ENCODE data around the gene UMAD1.

UMAD1 gene
- total RNA-seq = 8.7 to 11.6 reads per million in 2 donors

DNA sequence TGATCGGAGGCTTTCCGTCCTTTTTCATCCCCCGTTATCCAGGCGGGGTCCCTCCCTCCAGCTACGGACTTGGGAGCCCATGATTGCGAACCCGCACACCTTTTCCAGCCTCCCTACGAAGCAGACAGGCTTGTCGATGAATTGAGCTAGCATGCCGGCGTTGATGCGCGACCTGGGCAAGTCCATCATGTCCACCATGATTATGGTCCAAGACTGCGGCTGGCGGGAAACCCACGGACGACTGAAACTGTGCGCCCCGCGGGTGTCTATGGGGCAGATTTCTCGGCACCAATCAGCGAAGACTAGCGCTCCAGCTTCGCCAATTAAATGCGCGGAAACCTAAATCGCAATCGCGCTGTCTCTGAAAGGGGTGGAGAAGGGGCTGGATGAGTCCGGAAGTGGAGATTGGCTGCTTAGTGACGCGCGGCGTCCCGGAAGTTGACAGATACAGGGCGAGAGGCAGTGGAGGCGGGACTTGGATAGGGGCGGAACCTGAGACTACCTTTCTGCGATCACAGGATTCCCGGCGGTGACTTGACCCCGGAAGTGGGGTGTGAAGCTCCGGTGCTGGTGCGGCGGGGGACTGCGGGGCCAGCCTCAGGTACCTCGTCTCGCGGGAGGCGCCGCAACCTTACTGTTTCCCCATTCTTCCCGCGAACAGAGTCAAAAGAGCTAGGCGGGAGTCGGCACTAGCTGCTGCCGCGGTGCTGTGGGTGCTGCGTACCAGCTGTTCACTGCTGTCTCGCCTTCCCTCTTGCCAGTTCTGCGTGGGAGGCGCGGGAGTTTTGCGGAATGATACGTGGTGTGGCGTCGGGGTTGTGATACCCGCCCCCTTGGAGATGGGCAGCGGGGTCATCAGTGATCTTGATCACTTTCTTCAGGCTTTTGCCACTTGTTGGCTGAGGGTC is at the start of gene UMAD1:
Gene UMAD1 (plus strand): TSS at position 532 of the 908 bp plus-strand sequence. CDS start 32,620 bp downstream, outside the sequence.
- DNase-seq = peak; percentile 88 to 100 (median 98)

DNA sequence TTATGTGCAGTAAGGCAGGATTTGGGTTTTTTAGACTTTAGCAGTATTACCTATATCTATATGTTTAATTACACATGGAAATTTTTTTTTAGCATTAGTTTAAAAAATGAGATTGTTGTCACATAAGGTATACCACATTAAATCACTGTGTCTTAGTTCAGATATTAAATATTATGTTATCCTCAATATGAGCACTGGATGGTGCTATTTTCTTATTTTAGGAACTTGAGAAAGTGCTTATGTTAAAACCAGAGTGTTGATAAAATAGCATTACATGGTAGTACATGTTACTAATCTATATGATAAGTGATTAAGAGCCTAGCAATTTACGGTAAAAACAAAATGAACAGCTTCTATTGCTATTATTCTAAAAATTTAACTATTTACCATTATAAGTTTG is 45.1 kb upstream of the UMAD1 start:
- peak in 2 of 5 experiments; percentile 7 to 44 for DNase-seq

DNA sequence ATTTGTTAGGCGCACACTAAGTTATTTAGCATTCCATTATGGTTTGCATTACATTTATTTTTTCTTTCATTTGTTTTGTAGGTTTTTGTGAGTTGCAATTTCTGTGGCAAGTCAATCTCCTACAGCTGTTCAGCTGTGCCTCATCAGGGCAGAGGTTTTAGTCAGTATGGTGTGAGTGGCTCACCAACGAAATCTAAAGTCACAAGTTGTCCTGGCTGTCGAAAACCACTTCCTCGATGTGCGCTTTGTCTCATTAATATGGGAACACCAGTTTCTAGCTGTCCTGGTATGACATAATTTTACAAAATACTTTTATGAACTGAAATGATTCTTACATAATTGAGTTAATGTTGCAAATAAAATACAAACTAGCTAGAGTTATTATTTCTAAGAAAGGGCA is 44.4 kb upstream of the UMAD1 start:
- peak in 1 of 5 experiments; percentile 18 for DNase-seq

DNA sequence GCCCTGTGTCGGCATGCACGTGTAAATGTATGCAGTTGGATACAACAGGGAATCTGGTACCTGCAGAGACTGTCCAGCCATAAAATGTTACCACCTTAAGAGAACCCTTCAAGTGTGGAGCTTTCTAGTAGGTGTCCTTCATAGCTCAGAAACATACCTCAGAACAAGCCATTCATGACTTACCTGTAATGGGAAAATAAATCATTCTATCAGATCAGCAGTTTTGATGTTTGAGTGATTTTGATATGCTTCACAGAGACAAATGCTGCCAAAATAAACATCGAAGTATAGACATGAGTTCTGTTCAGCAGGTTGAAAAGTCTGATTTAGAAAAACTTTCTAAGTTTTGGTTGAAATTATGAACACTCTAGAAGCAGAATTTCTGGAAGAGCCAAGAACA is 33.5 kb upstream of the UMAD1 start:
- no peak for DNase-seq

DNA sequence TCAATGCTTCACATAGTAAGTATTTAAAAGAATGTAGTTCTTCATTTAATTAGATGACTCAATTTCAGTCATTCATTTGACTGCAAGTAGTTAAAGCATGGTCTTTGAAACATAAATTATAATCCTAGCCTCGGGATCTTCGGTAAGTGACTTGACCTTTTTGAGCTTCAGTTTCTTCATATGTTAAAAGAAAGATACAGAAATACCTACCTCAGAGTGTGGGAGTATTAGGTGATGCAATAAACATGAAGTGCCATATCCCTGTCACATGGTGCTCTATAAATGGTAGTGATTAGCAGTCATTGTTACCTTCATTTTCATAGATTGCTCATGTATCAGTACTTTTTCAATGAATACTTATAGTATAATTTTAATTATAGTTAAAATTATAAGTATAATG is 31.2 kb upstream of the UMAD1 start:
- no peak for DNase-seq

DNA sequence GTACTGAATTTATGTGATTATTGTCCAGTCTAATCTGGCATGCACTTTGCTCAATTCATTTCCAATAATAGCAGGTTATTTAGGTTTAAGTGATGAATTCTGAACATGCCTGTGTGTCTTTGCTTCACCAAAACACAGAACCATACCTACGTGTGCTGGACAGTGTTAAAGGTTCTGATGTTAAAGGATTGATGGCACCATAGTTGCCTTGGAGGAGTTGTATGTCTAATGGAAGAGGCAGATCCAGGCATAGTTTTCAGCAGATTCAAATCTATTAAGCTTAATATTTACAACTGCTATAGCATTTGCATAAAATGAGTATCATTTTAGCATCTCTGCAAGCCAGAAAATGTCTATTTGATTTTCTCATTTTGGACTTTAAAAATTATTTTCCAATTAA is 28.0 kb upstream of the UMAD1 start:
- DNase-seq = no peak

DNA sequence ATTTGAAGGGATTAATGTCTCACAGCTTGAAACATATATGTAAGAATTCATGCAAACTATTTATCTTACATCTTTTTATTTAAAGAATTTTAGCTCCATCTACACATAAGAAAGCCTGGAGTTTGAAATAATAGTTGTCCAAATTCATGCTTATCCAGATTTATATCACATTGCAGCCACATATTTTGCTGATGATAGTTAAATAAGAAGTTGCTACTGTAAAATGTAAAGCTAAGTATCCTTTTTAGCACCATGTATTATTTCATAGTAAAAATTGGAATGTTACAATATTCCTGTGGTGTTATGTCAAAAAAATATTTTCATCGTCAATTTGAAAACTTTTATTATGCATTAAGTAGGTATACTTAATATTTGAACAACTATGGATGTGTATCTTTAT is 27.3 kb upstream of the UMAD1 start:
- DNase-seq = no peak

DNA sequence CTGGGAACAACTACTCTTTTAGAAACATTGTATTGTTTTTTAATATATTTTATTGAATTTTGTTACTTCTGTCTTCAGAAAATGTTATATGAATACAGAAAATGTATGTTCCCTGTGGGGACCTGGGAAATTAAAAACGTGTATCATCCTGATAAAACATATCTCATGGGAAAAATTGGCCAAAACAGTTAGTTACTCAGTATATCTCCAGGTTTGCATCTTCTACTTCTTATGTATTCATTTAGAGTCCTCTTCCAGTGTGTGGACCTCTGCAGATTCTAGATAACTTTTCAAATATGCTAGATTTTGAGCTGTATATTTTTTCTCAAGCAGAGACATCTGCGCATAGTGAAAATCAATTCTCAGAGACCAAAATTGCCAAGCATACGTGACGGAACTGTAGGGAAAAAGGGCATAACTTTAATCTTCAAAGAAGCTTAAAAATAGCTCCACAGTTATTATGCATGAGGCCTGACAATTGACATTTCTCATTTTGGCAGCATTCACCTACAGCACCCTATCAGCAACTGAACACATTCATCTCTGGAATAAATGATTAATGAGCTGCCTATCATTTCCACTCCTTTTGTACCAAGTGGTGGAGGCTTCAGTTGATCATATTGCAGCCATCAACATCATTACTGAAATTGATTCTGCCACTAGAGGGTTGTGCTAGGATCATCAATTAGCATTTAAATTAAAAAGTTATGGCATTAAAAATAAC is 26.4 kb upstream of the UMAD1 start:
- no peak for DNase-seq

DNA sequence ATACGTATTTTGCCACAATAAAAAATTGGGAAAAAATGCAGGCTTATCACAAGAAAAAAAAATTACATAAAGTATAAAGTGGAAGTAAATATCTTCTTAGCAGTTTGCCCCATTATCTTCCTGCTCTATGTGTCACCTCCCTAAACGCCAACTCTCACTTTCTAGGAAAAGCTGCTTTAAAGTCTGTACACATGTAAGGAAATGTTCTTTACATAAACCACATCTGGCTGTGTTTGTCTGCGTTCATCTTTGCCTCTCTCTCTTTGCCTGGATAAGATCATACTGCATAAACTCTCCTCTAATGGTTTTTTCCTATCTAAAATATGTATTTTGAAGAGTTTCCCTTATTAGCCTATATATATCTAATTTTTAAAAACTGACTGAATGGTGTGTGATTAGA is 23.0 kb upstream of the UMAD1 start:
- DNase-seq = no peak

DNA sequence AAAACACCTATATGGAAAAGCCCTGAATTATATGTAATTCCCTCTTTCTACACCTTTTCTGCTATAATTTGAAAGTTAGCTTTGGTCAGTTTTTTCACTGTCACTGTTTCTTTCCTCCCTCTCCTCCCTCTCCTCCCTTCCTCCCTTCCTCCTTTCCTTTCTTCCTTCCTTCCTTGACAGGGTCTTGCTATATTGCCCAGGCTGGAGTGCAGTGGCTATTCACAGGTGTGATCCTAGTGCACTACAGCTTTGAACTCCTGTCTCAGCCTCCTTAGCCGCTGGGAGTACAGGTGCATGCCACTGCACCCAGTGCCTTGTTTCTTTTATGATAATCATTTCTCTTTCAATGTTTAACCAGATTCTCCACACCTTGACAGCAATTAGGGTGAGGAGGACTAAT is 22.1 kb upstream of the UMAD1 start:
- no peak for DNase-seq

DNA sequence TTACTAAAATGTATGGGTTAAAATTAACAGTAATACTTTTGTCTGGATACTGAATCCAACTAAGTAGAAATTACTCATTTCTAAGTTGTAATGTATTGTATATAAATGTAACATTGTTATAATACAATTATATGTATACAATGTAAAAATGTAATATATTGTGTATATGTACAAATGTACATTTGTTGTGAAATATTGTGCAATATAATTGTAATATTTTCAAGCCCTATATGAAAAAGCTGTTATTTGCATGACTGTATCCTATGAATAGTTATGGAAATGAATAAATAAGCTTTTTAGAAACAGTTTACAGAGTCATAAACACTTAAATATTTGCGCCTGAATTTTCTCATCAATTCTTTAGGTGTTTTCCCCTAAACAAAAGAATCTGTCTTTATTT is 20.3 kb upstream of the UMAD1 start:
- no peak for DNase-seq

DNA sequence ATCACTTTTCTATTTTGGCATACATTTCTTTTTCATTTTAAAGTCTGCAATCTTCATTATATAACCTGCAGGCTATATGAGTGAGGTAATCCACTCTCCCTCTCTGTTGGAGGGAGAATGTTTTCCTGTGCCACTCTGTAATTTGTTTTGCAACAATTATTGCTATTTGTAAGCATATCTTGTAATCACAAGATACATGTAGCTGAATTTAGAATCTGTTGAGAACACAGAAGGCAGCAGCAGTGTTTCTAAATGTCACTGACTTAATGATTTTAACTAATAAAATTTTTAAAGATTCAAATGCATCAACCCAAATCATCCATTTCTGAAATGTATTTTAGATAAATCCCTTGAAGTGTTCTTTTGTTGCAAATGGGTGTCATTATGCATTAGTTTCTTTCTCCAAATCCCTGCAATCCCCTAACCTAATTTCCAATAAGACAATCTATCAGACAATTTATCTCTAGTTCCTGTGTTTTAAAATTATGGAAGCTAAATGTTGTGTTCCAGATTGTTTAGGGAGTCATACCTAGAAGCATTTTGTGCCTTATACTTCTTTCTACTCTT is 19.8 kb upstream of the UMAD1 start:
- no peak for DNase-seq

DNA sequence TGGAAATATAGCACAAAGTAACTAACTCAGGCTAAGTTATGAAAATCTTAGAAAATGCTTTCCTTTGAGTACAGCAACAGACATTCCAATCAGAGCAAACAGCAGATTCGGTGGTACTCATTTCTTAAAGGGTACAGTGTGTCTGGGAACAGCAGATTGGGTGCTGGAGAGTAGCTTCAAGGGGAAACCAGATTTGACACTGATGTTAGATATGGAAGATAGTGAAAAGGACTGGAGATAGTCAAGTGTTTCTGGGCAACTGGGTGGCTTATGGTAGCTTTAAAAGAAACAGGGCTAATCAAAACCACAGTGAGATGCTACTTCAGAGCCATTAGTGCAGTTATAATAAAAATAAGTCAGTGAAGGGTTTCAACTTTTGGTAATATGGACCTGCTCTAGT is 12.1 kb upstream of the UMAD1 start:
- no peak for DNase-seq

DNA sequence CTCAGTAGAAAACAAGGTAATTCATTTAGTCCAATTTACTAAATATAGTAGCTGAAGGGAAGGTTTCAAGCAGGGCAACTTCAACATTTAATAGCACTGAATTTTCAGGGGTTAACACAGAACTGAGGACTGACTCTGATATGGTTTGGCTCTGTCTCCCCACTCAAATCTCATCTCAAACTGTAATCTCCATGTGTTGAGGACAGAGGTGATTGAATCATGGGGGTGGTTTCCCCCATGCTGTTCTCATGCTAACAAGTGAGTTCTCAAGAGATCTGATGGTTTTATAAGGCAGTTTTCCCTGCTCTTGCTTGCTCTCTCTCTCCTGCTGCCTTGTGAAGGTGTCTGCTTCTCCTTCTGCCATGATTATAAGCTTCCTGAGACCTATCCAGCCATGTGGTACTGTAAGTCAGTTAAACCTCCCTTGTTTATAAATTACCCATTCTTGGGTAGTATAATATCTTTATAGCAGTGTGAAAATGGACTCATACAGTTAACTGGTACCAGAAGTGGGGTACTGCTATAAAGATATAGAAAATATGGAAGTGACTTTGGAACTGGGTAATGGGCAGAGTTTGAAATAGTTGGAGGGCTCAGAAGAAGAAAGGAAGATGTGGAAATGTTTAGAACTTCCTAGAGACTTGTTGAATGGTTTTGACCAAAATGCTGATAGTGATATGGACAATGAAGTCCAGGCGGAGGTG is 9.8 kb upstream of the UMAD1 start:
- no peak for DNase-seq

DNA sequence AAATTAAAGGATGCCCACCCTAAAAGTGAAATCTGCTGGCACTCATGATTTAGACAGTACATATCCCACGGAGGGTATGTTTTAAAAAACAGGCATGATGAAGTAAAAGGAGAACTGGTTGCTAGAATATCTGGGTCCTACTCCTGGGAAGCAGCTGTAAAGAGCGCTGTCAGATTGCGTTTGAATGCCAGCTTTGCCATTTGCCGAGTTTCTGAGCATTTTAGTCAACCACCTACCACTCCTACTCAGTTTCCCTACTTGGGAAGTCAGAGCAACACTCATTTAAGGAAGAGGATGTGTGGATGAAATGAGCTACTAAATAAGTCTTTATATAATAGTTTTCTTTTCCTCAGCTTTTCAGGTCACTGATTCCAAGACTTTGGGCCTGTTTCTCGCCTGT is 1.1 kb upstream of the UMAD1 start:
- peak in 1 of 5 experiments; percentile 15 for DNase-seq

DNA sequence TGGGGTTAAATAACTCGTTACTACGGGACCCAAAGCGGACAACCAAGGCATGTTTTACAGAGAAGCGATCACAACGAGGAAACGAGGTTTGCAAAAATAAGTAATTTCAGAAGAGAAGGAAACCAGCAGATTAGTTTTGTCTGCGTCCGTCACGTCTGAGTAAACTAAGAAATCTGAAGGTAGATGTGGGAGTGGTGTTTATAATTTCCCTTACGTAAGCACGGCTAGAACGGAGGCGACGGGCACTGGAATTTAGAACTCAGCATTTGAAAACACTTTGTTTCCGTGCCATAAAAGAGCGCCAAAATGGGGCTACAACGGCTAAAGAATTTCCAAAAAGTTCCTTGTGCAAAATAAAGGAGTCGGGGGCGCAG is 718 bp upstream of the UMAD1 start:
- peak in 3 of 5 experiments; percentile 35 to 83 (median 61) for DNase-seq

DNA sequence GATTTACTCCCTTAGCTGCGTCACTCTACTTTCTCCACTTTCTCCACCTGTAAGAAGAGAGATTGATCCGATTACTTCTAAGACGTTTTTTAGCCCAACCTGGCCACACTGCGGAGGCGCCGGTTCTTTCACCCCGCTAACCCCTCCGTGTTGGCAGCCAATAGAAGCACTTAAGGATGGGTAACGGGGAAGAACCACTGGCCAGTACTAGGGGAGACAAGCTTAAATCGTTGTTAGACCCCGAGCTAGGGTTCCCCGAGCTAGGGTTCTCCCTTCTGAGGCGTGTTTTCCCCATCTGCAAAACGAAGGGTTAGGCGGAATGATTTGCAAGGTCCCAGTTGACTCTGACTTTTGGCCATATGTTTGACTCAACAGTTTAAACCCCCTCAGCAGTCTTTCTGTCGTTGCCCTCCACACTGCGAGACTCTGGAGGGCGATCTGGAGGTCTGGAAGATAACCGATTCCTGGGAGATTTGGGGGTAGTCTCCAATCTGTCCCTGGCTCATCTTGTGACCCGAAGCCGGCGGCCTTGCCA is 644 bp downstream of the UMAD1 start:
- DNase-seq = no peak

DNA sequence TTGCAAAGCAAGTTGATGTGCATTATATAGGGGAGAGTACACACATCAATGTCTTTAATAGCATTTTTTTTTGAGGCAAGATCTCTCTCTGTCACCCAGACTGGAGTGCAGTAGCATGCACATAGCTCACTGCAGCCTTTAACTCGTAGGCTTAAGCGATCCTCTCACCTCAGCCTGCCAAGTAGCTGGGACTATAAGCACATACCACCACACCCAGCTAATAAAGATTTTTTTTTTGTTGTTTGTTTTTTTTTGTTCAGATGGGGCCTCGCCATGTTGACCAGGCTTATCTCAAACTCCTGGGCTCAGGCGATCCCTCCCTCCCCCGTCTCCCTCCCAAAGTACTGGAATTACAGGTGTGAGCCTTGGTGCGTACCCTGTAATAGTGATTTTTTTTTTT is 1.5 kb downstream of the UMAD1 start:
- DNase-seq = no peak

DNA sequence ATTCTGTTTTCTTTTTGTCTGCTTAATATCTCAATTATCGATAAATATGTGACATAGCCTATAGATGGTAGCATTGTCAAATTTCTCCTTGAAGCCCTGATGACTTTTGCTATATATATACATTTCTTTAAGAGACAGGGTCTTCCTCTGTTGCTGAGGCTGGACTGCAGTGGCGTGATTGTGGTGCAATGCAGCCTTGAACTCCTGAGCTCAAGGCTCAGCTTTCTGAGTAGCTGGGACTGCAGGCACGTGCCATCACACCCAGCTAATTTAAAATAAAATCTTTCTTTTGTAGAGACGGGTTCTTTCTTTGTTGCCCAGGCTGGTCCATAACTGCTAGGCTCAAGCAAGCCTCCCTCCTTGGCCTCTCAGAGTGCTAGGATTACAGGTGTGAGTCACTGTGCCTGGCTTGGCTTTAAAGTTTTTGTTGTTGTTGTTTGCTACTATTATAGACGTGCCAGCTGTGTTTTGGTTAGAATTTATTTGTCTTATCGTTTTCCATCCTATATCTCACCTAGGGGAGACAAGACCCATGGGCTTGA is 7.0 kb downstream of the UMAD1 start:
- DNase-seq = no peak

DNA sequence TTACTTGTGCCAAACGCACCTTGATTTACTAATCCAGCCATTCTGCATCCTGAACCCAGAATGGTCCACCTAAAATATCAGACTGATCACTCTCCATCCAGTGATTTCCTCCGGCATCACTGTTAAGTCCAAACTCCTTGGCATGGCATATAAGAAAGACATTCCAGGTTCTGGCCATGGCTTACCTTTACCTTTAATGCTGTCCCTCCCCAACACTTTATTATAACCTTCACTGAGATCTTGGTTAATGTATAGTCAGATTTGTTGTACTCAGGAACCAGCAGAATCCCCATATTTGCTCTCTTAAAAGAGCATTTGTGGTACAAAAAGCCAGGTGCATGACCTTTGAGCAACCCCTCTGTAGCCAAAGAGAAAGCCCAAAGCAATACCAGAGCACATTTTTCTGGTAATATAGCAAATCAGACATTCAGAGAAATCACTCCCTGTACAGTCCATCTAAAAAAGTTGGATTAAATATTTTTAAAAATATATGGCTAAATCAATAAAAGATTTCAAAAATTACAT is 10.2 kb downstream of the UMAD1 start:
- no peak for DNase-seq

DNA sequence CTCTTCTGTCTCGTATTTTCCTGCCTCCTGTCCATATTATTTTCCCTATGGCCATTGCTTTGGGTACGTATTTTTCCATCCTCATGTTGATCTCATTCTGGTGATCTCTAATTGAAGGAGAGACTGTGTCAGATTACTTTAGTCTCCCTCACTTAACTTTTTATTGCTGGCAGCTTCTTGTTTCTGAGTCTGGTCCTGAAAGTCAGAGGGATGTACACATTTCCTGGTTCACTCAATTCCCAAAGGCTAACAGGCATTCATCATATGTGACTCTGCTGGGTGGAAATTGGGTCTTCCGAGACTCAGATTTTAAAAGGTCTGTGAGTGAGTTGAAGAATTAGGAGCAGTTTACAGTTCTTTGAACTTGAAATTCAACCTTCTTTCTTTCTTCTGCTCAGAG is 10.9 kb downstream of the UMAD1 start:
- no peak for DNase-seq

All from T-helper 2 cell (primary cell).